ENCODE data around the gene CGNL1.

DNA sequence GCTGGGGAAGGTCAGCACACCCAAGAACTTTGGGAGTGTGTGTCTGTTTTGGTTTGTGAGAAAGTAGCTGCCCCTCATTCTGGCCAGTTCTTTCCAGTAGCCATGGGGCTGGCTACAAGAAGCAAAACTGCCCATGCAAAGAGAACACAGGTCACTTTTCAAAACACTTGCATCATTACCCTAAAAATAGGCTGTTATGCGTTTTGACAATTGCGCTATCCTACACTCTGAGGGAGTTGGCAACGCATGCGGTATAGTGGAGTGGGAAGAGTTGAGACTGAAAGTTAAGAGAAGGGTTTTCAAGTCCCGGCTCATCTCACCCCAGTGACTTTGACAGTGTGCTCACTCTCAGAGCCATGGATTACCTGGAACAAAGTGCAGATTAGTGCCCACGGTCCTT, 173.6 kb downstream of the CGNL1 start:
- no peak for TF ChIP-seq EZH2 (IDR thresholded peaks at IDR 0.05; ENCODE audit: borderline replicate concordance, low read depth, low read length, severe bottlenecking)
- TF ChIP-seq, protein P1, sequence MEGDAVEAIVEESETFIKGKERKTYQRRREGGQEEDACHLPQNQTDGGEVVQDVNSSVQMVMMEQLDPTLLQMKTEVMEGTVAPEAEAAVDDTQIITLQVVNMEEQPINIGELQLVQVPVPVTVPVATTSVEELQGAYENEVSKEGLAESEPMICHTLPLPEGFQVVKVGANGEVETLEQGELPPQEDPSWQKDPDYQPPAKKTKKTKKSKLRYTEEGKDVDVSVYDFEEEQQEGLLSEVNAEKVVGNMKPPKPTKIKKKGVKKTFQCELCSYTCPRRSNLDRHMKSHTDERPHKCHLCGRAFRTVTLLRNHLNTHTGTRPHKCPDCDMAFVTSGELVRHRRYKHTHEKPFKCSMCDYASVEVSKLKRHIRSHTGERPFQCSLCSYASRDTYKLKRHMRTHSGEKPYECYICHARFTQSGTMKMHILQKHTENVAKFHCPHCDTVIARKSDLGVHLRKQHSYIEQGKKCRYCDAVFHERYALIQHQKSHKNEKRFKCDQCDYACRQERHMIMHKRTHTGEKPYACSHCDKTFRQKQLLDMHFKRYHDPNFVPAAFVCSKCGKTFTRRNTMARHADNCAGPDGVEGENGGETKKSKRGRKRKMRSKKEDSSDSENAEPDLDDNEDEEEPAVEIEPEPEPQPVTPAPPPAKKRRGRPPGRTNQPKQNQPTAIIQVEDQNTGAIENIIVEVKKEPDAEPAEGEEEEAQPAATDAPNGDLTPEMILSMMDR (IDR thresholded peaks at IDR 0.05; ENCODE audit: borderline replicate concordance, extremely low read depth, low read length, poor library complexity, severe bottlenecking) = no peak

All from DND-41 (cell line).